ENCODE results near the gene OR51G2.

The OR51G2 gene

GRCh38 chr11:4865855-4866254 is 53.3 kb downstream of the OR51G2 start:
- DNase-seq (ENCODE audit: low read depth in 2 of 3, low spot score in 1 of 3), result no peak

GRCh38 chr11:4863876-4864275 is 55.3 kb downstream of the OR51G2 start:
- DNase-seq (ENCODE audit: low read depth in 2 of 3, low spot score in 1 of 3), result no peak

Measured in stimulated activated CD4-positive, alpha-beta T cell treated with anti-CD3 and anti-CD28 coated beads, Interleukin-12 subunit alpha, Interleukin-12 subunit beta, amount 100 ng/mL, for 48 hours (primary cell).